Pulmonary artery endothelial cell (primary cell): Measurements from ENCODE around the gene ZNF526. TPM values are rescaled to one million over a fixed set of nuclear protein-coding genes. Genes with fewer than 3 reads are reported as not detected.

Source experiments
- DNase-seq: peaks from one replicate; pipeline ENCODE4 v3.0.0-alpha.2; 2011; ENCODE audit warnings: low read depth, low spot score
- total RNA-seq: library from RNA; depleted of rRNA; stranded (reverse); fragments of >200 nt; gene quantifications from 2 replicates; pipeline ENCODE4 v1.2.3, GENCODE V29; 2014

ZNF526 gene
- total RNA-seq, 1 donor from 2014 or later: 8.0 TPM

DNA sequence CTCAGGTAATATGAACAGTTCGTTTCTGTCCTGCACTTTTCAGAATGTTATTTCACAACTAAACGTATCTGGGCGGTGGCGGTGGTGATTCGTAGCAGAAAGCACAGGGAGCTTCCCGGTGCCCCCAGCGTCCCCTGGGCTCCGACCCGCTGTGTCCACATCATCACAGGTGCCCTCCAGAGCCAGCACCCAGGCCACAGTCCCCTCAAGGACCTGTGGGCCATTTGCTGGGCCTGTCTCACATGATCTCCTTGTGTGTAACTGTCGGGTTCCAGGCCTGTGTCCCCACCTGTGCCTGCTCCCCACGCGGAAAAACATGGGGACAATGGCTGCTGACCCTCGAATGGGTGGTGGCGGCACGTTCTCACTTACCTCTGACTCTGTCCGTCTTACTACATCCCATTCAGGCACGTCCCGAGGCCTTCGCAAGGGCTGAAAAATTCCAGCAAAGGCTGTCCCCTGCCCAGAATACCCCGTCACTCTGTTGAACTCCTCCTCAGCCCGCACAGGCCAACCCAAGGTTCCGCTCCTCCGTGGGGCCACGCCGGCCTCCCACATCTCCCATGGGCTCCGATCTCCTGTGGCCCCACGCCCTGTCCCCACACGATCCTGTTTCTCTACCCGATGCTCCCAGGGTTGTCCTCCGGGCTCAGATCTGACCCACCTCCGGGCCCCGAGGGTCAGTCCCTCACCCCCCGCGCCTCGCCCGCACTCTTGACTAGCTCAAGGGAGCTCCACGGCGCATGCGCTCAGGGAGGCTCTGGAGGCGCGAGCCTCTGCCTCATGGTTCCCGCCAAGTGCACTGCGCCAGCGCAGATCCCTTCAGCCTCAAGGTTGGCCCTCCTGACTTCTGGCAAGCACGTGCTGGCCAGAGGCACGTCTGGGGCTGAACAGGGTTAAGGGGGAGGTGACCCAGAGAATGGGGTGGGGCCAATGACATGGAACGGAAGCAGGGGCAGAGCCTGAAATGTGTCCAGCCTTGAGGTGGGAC, 23.8 kb upstream of the ZNF526 start:
- no peak for DNase-seq

DNA sequence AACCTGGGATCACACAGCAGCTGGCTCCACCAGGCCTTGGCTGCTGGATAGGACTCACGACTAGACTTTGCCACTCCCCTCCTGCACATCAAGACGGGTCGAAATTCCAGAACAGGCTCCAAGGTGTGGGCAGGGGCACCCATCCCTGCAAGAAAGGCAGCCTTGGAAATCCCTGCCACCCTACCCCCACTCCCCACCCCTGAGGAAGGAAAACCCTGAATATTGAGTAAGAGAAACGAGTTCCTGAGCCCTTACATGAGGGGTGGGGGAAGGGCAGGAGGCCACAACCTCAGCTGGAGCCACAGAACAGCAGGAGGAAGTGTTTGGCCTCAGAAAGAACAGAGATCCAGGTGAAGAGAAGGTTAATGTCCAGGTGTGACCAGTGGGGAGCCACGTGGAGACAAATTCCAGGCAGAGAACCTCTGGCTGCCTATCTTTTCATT, 22.7 kb upstream of the ZNF526 start:
- DNase-seq: no peak

DNA sequence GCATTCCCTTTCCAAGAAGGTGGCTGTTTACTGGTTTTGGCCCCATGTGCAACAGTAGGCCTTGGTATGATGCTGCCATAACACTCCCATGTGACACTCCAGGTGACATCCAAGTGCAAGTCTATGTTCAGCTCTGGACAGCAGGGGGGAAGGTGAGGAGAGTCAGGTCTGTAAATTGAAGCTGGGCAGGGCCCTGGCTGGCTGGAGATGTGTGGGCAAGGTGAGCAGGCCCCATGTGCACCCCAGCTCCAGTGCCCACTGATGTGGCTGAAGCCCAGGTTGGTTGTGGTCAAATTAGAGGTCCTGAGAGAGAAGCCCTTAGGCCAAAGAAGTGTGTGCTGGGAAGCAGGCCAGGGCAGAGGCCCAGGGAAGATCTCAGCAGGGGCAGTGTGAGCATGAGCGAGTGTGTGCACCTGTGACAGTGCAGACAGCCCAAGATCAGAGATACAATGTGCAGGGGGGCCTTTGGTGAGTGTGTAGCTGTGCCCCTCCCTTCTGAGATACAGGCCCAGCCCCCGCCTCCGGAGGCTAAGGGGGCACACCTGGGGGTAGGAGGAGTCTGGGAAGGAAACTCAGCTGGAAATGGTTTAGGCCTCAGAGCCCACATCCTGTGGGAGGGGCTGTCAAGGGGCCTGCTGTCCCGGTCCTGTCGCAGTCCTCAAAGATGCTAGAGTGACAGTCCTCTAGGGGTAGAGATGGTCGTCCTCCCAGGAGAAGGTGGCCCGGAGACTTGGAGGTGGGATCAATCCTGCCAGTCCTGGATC, 21.3 kb upstream of the ZNF526 start:
- DNase-seq: no peak

DNA sequence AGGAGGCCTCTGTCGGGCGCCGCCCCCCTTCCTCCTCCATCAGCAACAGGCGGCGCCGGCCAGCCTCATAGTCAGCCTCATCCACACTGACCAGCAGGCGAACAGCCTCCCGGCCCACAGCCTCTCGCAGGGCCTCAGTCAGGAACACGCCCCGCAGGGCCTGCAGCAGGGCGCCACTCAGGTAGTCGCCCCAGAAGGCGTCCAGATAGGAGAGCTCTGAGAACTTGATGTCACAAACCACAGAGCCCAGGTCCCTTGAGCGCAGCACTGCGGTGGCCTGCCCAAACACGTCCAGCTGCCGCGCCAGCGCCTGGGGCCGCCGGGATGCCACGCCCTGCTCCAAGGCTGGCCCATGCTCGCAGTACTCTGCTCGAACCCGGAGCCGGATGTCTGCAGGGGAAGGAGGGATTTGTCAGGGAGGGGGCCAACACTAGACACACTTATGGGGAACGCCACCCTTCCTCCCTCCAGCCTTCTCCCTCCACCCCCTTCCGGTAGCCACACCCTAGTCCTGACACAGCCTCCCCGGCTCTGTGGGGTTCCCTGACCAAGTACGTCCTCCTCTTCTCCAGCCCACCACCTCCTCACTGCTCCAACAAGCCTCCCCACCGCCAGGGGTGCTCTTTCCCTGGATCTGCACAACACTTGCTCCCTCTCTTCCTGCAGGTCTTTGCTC, 20.5 kb upstream of the ZNF526 start:
- DNase-seq: no peak

DNA sequence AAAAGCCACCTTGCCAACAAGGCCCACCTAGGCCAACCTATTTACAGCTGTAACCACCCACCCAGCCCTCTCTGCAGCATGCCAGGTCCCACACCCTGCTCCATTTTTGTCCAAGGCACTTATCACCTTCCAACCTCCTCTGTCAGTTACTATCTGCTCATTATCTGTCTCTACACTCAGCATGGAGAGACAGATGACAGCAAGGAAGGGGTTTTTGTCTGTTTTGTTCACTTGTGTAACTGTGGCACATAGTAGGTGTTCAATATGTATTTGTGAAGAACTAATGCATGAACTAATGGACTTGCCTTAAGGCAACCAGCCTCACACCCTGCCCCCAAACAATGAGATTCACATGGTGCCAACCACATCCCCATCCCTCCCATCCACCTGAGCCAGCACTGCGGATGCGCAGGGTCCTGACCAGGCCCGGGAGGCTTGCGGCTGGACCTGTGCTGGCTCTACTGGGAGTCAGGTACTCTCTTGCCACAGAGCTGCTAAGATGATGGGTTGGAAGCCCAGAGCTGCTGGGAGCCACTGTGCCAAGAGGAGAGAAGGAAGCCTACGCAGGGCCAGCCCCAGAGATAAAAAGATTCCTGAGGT, 19.9 kb upstream of the ZNF526 start:
- no peak for DNase-seq

DNA sequence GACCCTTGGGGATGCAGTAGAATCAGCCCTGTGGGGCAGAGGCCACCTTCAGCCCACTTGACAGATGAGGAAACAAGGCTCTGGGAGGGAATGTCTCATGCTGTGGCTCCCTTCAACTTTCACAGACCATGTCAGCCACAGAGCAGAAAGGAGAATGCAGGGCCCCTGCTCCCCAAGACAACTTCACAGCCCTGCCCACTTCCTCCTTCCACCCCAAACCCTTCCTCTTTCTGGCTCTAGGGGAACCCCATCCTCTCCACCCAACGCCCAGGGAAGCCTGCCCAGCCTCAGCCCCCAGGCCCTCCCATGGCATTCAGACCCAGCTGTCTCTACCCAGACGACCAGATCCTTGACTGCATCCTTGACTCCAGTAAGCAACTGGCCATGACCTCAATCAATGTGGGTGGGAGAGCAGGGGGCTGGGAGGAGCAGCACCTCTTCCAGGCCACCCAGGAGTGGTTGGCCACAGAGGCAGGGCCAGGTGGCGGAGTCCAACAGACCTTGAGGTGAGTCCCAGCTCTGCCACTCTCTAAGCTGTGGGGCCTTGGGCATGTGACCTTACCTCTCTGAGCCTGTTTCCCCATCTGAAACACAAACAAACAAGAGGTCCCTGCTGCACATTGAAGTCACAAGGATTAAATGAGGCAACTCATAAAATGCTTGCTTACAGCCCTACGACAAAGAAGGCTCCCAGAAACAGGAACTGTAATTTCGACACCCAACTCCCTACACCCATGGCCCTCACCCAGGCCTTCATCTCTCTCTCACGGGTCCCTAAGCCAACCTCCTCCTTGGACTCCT, 18.4 kb upstream of the ZNF526 start:
- DNase-seq: no peak

DNA sequence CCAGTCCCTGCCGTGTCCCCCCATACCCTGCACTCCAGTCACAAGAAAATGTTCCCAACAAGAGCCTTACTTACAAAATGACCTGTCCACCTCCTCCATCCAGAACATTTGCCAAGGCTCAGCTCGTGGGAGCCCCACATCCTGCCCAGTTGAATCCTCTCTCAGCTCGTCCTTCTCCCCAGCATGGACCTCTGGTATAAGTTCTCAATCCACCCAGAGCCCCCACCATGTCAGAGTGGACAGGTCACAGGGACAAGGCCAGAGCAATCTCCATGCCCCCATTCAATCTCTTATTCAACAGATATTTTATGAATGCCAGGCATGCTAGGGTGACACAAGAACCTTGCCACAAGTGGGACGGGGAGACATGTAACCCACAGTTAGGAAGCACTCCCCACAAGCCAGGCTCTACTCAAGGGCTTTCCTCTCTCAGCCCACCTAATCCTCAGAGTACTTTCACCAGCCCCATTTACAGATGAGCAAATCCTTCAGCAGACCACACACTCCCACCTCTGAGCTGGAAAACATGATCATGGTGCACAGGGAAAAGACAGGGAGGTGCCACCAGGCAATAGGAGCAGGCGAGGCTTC, 17.7 kb upstream of the ZNF526 start:
- DNase-seq: no peak

DNA sequence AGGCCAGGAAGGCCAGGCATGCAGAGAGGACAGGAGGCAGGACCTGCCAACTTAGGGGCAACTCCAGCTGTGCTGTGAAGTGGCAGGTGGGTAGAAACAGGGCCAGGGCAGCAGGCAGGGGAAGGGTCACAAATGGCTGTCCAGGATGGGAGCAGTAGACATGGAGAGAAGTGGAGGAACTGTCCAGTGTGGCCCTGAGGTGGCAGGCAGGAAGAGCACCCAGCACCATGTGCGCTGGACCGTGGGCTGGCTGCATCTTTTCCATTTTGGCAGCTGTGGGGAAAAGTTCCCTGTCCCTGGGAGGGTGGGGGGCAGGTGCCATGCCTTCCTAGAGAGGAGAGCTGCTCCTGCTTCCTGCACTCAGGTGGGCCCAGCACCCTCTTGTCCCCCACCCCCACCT, 16.4 kb upstream of the ZNF526 start:
- DNase-seq: no peak

DNA sequence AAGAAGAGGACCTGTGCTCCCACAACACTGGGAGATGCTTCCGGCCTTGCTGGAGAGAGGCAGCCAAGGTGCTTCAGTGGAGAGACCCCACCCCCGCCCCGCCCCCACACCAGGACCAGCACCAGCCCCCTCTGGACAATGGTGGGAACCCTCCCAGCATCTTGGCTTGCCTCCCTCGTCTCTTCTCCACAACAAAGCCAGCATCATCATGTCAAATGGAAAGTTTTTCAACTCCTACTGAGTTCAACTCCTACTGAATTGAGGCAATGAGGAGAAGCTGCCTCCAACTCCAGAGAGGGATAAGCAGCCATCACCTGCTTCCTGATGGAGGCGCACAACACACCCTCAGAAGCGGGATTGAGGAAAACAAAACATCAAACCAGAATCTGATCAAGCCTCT, 15.4 kb upstream of the ZNF526 start:
- no peak for DNase-seq

DNA sequence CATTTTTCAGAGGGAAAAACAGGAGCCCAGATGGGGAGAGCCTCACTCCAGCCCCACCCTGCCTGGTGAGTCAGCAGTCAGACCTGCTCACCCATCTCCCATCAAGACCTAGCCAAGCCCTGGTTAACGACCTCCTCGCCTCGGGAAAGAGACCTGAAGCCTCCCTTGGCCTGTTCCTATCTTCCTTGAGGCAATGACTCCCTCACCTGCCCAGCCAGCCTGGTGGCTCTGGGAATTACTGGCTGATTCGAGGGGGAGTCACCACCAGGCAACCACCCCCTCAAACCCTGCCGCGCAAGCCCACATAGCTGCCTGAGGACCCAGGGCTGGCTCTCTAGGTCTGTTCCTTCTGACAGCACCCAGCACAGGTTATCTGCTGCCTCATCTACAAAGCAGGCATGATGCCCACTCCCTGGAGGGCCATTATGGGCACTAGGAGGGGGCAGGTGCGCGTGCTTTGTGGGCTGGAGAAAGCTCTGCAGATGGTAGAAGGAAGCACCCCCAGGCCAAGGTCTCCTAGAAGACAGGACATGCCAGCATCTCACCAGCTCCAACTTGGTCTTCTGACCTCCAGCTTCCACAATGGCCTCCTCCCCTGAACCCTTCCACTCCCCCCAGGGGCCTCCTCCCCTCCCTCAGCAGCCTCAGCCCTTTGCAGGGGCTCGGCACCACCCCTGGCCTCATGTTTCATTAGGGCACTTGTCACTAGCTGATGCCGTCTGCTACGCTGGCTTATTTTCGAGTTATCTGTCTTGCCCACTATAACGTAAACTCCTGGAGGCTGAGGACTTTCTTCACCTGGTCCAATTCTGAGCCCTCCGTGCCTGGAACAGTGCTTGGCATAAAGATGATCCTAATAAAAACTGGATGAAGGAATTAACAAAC, 13.0 kb upstream of the ZNF526 start:
- DNase-seq: no peak

DNA sequence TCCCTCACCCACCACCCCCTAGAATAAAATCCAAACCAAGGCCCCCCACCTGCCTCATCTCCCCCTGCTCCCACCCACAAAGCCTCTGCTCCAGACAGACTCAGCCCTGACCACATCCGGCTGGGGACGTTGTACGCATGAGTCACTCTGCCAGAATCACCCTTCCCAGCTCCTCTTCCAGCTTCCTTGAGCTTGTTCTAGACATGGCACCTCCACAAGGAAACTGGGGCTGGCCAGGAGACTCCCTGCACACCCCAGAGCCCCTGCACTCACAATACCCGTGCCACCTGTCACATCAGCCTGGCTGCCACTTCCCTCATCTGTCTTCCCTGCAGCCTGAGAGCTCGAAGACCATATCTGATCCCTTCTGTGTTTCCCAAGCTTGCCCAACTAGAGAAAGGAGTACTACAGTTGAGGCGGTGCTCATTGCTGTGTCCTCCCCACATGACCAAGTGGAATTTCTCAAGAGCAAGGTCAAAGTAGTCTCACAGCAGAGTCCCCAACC, 12.3 kb upstream of the ZNF526 start:
- DNase-seq: no peak

DNA sequence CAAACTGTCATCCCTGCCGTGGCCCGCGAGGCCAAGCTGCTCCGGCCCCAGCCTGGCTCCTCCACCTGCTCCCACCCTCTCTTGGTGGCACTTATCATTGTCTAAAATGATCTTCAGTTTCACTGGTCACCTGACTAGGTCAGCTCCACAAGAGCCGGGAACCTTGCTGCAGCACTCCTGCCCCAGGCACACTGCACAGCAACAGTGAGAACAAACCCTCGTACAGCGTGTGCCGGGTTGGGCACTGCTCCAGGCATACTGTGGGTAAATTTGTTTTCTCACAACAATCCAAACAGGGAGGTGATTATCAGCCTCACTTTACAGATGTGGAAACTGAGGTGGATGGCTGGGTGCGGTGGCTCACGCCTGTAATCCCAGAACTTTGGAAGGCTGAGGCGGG, 11.5 kb upstream of the ZNF526 start:
- DNase-seq: no peak

DNA sequence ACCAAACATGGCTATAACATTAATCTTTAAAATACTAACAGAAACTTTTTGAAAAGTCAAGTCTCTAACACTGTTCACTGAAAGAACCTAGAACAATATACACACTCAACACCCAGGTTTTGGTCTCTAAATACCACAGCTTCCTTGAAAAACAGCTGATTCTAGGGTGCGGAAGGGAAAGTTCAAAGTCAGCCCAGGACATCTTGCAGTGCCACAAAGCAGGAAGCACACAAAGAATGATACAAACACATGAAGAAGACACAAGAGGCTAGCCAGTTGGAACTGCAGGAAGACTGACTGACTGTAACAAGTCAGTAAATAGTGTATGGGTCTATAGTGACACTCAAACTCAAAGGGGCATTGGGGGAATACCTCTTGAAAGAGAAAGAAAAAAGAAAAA, 7.2 kb upstream of the ZNF526 start:
- no peak for DNase-seq

DNA sequence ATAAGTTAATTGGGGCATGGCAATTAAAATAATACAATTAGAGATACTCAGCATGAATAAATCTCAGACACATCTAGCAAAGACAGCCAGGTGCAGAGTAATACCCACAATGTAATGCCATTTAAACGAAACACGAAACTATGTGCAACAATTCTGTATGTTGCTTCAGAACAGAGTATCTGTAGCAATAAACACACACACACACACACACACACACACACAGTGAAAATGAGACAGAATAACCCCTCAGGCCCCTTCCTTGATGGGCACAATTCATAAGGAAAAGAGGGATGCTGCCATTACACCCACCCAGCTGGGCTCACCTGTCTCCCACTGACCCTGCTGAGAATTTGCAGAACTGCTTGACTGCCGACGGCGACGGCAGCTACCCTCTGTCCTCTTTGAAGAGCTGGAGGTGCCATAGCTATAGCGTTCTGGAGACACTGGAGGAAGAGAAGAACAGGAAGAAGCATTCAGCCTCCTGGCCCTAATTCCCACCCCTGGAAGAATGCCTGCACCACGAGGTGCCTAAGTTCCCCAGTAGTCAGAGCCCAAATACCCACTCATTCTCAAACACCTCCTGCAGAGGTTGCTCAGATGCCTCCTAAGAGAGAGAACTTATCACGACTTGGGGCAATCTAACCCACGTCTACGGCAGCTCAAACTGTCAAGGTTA, 5.2 kb upstream of the ZNF526 start:
- no peak for DNase-seq

DNA sequence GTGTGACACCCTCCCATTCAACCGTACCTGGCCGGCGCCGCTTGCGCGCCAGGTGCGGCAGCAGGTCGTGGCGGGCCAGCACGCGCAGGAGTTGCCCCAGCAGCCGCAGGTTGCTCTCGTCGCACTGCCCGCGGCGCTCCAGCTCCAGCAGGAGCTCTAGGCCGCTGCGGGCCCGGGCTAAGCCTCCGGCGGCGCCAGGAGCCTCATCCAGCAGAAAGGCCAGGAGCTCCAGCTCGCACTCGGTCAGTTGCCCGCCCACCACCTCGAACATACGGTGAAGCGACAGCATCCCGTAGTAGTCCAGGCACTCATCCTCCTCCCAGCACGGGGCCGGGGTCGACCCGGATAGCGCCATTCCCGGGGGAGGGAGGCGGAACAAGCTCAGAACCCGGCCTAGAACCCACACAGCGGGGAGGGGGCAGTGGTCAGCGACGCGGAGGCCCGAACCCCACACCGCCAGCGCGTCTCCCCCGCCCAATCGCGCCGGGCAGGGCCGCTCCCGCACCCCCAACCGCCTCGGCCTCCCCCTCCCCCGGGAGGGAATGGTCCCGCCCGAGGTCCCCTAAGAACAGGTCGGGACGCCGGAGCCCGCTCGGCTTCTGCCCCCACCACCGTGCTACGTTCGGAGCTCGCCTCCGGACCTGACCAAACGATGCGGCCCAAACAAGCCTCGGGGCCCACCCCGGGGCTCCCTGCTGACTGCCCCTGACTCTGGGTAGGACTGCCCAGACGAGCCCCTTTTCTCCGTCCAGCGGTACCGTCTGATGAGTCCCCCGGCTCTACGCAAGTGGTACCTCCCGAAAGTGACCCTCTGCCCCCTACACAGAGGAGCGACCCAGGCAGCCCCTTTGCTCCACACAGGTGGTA, 3.2 kb upstream of the ZNF526 start:
- no peak for DNase-seq

DNA sequence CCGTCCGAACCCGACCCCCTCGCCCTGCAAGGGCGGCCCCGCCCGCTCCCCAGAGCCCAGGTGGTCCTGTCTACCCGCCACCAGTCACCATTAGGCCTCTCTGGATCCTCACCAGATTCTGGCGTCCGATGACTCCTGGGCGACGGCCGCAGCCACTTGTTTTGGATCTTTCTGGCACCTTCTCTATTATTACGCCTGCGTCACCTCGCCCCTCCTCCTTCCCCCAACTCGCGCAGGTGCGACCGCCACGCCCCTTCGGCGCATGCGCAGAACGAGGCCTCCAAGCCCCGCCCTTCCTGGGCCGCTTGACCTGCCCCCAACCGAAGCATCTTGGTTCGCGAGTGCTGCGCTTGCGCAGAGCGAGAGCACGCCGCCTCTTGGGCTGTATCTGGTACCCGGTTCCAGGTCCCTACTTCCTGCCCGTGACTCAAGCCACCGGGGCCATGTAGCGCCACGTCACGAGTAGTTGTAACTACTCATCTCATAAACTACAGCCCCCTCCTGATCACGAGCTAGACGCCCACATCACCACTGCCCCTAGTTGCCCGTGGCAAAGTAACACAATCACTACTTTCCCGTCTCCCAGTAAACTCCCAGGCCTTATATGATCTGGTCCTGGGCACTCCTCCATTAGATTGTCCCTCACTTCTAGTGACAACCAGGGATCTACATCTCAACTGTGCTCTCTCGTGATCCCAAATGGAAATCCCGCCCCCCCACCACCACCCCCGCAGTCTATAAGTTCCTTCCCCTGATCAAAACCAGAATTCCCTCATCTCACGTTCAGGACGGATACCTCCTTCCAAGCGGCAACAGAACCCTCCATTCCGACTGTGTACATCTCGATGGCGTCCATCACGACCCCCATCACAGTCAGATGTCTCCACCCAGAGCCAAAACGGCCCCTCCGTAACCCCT, 2.3 kb upstream of the ZNF526 start, which contains the start of gene DEDD2:
DEDD2 (minus strand) TSS at position 158 of the 918 bp plus-strand sequence. CDS start 670 bp downstream, outside the sequence.
- DNase-seq: peak; percentile 88
